GM10266 (cell line): ENCODE results near the gene LKAAEAR1.
"Not testable (repeated sequence)": the region's sequence is repeated elsewhere in the genome, so short reads cannot be mapped to it uniquely, and the experiment has no call there.

Source experiments
- DNase-seq: peaks from one replicate; pipeline ENCODE4 v3.0.0; 2012; ENCODE audit errors: extremely low spot score
- CTCF ChIP-seq: IDR thresholded peaks from 2 replicates; pipeline ENCODE4 v1.5.1; 2012; ENCODE audit warnings: mild to moderate bottlenecking, low read depth; ENCODE audit not compliant: control insufficient read depth, insufficient read depth; ENCODE audit errors: missing control alignments

Gene LKAAEAR1

GRCh38 chr20:64083804-64084684 lies at the start of gene LKAAEAR1:
LKAAEAR1 (minus strand) TSS chr20:64084398; CDS start chr20:64084219, 179 bp downstream.
- TF ChIP-seq CTCF = no peak
- no peak for DNase-seq

GRCh38 chr20:64131406-64131805 lies 47.2 kb upstream of the LKAAEAR1 start:
- no peak for DNase-seq
- TF ChIP-seq CTCF = no peak

- no peak for TF ChIP-seq CTCF
- DNase-seq = no peak
Observed at GRCh38 chr20:64130876-64131275, 46.7 kb upstream of the LKAAEAR1 start.

- TF ChIP-seq CTCF = no peak
- DNase-seq = no peak
Observed at GRCh38 chr20:64130271-64130670, 46.1 kb upstream of the LKAAEAR1 start.

GRCh38 chr20:64129146-64129782 lies 45.1 kb upstream of the LKAAEAR1 start:
- no peak for DNase-seq
- TF ChIP-seq CTCF = no peak

GRCh38 chr20:64123517-64123916 lies 39.3 kb upstream of the LKAAEAR1 start:
- not testable (repeated sequence) for DNase-seq

- not testable (repeated sequence) for DNase-seq
Observed at GRCh38 chr20:64122927-64123326, 38.7 kb upstream of the LKAAEAR1 start.

GRCh38 chr20:64121586-64121985 lies 37.4 kb upstream of the LKAAEAR1 start:
- TF ChIP-seq CTCF = no peak

More at GRCh38 chr20:64121586-64121985, 37.4 kb upstream of the LKAAEAR1 start:
- no peak for DNase-seq
